Stimulated activated effector memory CD8-positive, alpha-beta T cell treated with anti-CD3 and anti-CD28 coated beads, Interleukin-12 subunit alpha, Interleukin-12 subunit beta, amount 100 ng/mL, for 72 hours (primary cell): Measurements from ENCODE around the gene FOXF1.

Experiments
- ATAC-seq: fragments of 150-1000 bp; cut with Tn5 transposase; 2 replicates; pipeline ENCODE4 v1.10.0; 2021
- DNase-seq, 2 donors: peaks; one replicate each; pipeline ENCODE4 v3.0.0; 2021 to 2022; ENCODE audit warnings: low spot score in 2 of 2
- H3K27ac Mint-ChIP-seq: one replicate; pipeline ENCODE4 v1.8.0; 2022; ENCODE audit warnings: mild to moderate bottlenecking, mixed read lengths
- H3K36me3 Mint-ChIP-seq: one replicate; pipeline ENCODE4 v1.8.0; 2022; ENCODE audit warnings: mild to moderate bottlenecking, mixed read lengths
- H3K4me1 Mint-ChIP-seq: one replicate; pipeline ENCODE4 v1.8.0; 2022; ENCODE audit warnings: mixed read lengths
- H3K4me3 Mint-ChIP-seq: one replicate; pipeline ENCODE4 v1.8.0; 2022; ENCODE audit warnings: mild to moderate bottlenecking, mixed read lengths
- H3K9me3 Mint-ChIP-seq: one replicate; pipeline ENCODE4 v1.8.0; 2022; ENCODE audit warnings: mixed read lengths

FOXF1 gene

GRCh38 chr16:86481607-86482006, 28.7 kb upstream of the FOXF1 start:
- no peak overlapping the region for H3K27ac Mint-ChIP-seq
- H3K4me1 Mint-ChIP-seq, result no peaks in the 10 kb centered on the region
- DNase-seq (no peak), ATAC-seq (no peak)
- no peaks in the 10 kb centered on the region for H3K36me3 Mint-ChIP-seq
- H3K4me3 Mint-ChIP-seq, result no peak overlapping the region
- peaks cover 3% of the 10 kb centered on the region for H3K9me3 Mint-ChIP-seq

GRCh38 chr16:86484240-86484639, 26.1 kb upstream of the FOXF1 start:
- H3K36me3 Mint-ChIP-seq, result no peaks in the 10 kb centered on the region
- no peak overlapping the region for H3K4me3 Mint-ChIP-seq
- no peak overlapping the region for H3K27ac Mint-ChIP-seq
- ATAC-seq (no peak), DNase-seq (no peak)
- peaks cover 3% of the 10 kb centered on the region for H3K9me3 Mint-ChIP-seq
- H3K4me1 Mint-ChIP-seq, result no peaks in the 10 kb centered on the region

- Mint-ChIP-seq H3K4me1 (no peaks in the 10 kb centered on the region), H3K36me3 (no peaks in the 10 kb centered on the region), H3K27ac (no peak overlapping the region), H3K4me3 (no peak overlapping the region), H3K9me3 (peaks cover 3% of the 10 kb centered on the region)
- DNase-seq (no peak), ATAC-seq (no peak)
These were observed 24.6 kb upstream of the FOXF1 start for GRCh38 chr16:86485746-86486145.

- no peak for DNase-seq
- Mint-ChIP-seq H3K4me3 (no peak overlapping the region), H3K36me3 (no peaks in the 10 kb centered on the region), H3K9me3 (no peaks in the 10 kb centered on the region), H3K4me1 (no peaks in the 10 kb centered on the region), H3K27ac (no peak overlapping the region)
- no peak for ATAC-seq
These were observed 19.3 kb upstream of the FOXF1 start for GRCh38 chr16:86490859-86491639.

GRCh38 chr16:86491640-86492023, 18.7 kb upstream of the FOXF1 start:
- no peaks in the 10 kb centered on the region for H3K9me3 Mint-ChIP-seq
- no peak overlapping the region for H3K27ac Mint-ChIP-seq

GRCh38 chr16:86492267-86492960, 17.9 kb upstream of the FOXF1 start:
- DNase-seq (no peak), ATAC-seq (no peak)
- no peaks in the 10 kb centered on the region for H3K36me3 Mint-ChIP-seq
- no peak overlapping the region for H3K27ac Mint-ChIP-seq
- no peak overlapping the region for H3K4me3 Mint-ChIP-seq
- H3K9me3 Mint-ChIP-seq, result no peaks in the 10 kb centered on the region
- no peaks in the 10 kb centered on the region for H3K4me1 Mint-ChIP-seq

More at GRCh38 chr16:86491640-86492023, 18.7 kb upstream of the FOXF1 start:
- no peak for ATAC-seq
- DNase-seq, result no peak
- Mint-ChIP-seq H3K4me1 (no peaks in the 10 kb centered on the region), H3K4me3 (no peak overlapping the region), H3K36me3 (no peaks in the 10 kb centered on the region)

- H3K4me3 Mint-ChIP-seq, result no peak overlapping the region
- H3K9me3 Mint-ChIP-seq, result no peaks in the 10 kb centered on the region
- DNase-seq (no peak), ATAC-seq (no peak)
- no peak overlapping the region for H3K27ac Mint-ChIP-seq
- no peaks in the 10 kb centered on the region for H3K36me3 Mint-ChIP-seq
- H3K4me1 Mint-ChIP-seq, result no peaks in the 10 kb centered on the region
These were observed 17.2 kb upstream of the FOXF1 start for GRCh38 chr16:86492961-86493629.

- no peaks in the 10 kb centered on the region for H3K4me1 Mint-ChIP-seq
- H3K36me3 Mint-ChIP-seq, result no peaks in the 10 kb centered on the region
- no peaks in the 10 kb centered on the region for H3K9me3 Mint-ChIP-seq
- no peak for DNase-seq
- no peak overlapping the region for H3K27ac Mint-ChIP-seq
- H3K4me3 Mint-ChIP-seq, result no peak overlapping the region
- no peak for ATAC-seq
These were observed 16.2 kb upstream of the FOXF1 start for GRCh38 chr16:86494039-86494564.

- H3K4me1 Mint-ChIP-seq, result no peaks in the 10 kb centered on the region
- no peak overlapping the region for H3K27ac Mint-ChIP-seq
- ATAC-seq (no peak), DNase-seq (no peak)
- H3K4me3 Mint-ChIP-seq, result no peak overlapping the region
- no peaks in the 10 kb centered on the region for H3K9me3 Mint-ChIP-seq
- H3K36me3 Mint-ChIP-seq, result no peaks in the 10 kb centered on the region
These were observed 15.6 kb upstream of the FOXF1 start for GRCh38 chr16:86494565-86495356.

GRCh38 chr16:86495357-86495701, 15.0 kb upstream of the FOXF1 start:
- DNase-seq, result no peak
- Mint-ChIP-seq H3K4me1 (no peaks in the 10 kb centered on the region), H3K4me3 (no peak overlapping the region), H3K9me3 (no peaks in the 10 kb centered on the region), H3K36me3 (no peaks in the 10 kb centered on the region), H3K27ac (no peak overlapping the region)
- ATAC-seq, result no peak

GRCh38 chr16:86495756-86496261, 14.5 kb upstream of the FOXF1 start:
- Mint-ChIP-seq H3K27ac (no peak overlapping the region), H3K4me1 (no peaks in the 10 kb centered on the region), H3K36me3 (no peaks in the 10 kb centered on the region), H3K9me3 (no peaks in the 10 kb centered on the region), H3K4me3 (no peak overlapping the region)
- no peak for ATAC-seq
- no peak for DNase-seq

GRCh38 chr16:86496262-86496928, 13.9 kb upstream of the FOXF1 start:
- H3K9me3 Mint-ChIP-seq, result no peaks in the 10 kb centered on the region
- no peak overlapping the region for H3K4me3 Mint-ChIP-seq
- no peaks in the 10 kb centered on the region for H3K36me3 Mint-ChIP-seq
- ATAC-seq (no peak), DNase-seq (no peak)
- H3K4me1 Mint-ChIP-seq, result no peaks in the 10 kb centered on the region
- H3K27ac Mint-ChIP-seq, result no peak overlapping the region

- Mint-ChIP-seq H3K36me3 (no peaks in the 10 kb centered on the region), H3K27ac (no peak overlapping the region), H3K4me1 (no peaks in the 10 kb centered on the region), H3K9me3 (no peaks in the 10 kb centered on the region), H3K4me3 (no peak overlapping the region)
- no peak for DNase-seq
- no peak for ATAC-seq
These were observed 13.3 kb upstream of the FOXF1 start for GRCh38 chr16:86496929-86497461.

GRCh38 chr16:86497551-86498021, 12.7 kb upstream of the FOXF1 start:
- ATAC-seq, result no peak
- Mint-ChIP-seq H3K36me3 (no peaks in the 10 kb centered on the region), H3K27ac (no peak overlapping the region), H3K9me3 (no peaks in the 10 kb centered on the region), H3K4me3 (no peak overlapping the region), H3K4me1 (no peaks in the 10 kb centered on the region)
- DNase-seq, result no peak
